Esophagus squamous epithelium (tissue), 4 donors: Measurements from ENCODE around the gene AKR1E2.

Experiments
- POLR2A ChIP-seq, 4 donors: fragments of 450-650 bp; IDR thresholded peaks; one replicate each; pipeline ENCODE4 v1.6.1; 2017; ENCODE audit warnings: antibody characterized with exemption in 4 of 4, mild to moderate bottlenecking in 4 of 4, moderate library complexity in 3 of 4
- TF ChIP-seq, protein P1 (sequence below), 6 experiments: fragments of 450-650 bp in 4 of 6; fragments of 200-600 bp in 2 of 6; sonication (generic) in 2 of 6; IDR thresholded peaks; one replicate each; pipeline ENCODE4 v1.5.1; 2016 to 2019; ENCODE audit warnings: antibody characterized with exemption in 6 of 6, mild to moderate bottlenecking in 4 of 6, moderate library complexity in 4 of 6

DNA sequence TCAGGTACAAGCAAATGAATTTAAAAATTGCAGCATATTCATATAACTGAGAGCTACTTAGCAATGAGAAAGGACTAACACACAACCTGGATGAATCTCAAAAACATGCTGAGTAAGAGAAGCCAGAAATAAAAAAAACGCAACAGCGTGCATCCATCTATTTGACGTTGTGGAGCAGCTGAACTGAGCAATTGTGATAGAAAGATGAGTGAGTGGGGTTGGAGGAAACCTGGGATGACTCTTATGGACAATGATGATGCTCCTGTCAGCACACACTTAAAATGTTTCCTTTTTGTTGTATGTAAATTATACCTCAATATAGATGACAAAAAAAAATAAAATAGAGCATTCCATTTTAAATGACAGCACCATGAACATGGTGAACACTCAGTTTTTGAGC is 36.0 kb upstream of the AKR1E2 start:
- TF ChIP-seq, protein P1, sequence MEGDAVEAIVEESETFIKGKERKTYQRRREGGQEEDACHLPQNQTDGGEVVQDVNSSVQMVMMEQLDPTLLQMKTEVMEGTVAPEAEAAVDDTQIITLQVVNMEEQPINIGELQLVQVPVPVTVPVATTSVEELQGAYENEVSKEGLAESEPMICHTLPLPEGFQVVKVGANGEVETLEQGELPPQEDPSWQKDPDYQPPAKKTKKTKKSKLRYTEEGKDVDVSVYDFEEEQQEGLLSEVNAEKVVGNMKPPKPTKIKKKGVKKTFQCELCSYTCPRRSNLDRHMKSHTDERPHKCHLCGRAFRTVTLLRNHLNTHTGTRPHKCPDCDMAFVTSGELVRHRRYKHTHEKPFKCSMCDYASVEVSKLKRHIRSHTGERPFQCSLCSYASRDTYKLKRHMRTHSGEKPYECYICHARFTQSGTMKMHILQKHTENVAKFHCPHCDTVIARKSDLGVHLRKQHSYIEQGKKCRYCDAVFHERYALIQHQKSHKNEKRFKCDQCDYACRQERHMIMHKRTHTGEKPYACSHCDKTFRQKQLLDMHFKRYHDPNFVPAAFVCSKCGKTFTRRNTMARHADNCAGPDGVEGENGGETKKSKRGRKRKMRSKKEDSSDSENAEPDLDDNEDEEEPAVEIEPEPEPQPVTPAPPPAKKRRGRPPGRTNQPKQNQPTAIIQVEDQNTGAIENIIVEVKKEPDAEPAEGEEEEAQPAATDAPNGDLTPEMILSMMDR (IDR thresholded peaks at IDR 0.05) = no peak
- no peak for TF ChIP-seq POLR2A (IDR thresholded peaks at IDR 0.05)
